GM13976 (cell line): ENCODE results near the gene WDR12.
"Not testable (repeated sequence)": the region's sequence is repeated elsewhere in the genome, so short reads cannot be mapped to it uniquely, and the experiment has no call there.

ENCODE experiments used
- DNase-seq: peaks from one replicate; pipeline ENCODE4 v3.0.0; 2012; ENCODE audit warnings: low spot score
- CTCF ChIP-seq: IDR thresholded peaks from 2 replicates; pipeline ENCODE4 v1.5.1; 2012; ENCODE audit warnings: borderline replicate concordance, mild to moderate bottlenecking; ENCODE audit not compliant: insufficient read depth; ENCODE audit errors: extremely low read depth, missing control alignments, control extremely low read depth
- in situ Hi-C: fragments of 300-500 bp; cut with MboI; formaldehyde crosslinking; loops from one replicate; pipeline ENCODE4 v1.12.0; 2022; ENCODE audit warnings: low sequenced_read_pairs, mixed read lengths, inconsistent platforms; ENCODE audit not compliant: unreplicated experiment

The WDR12 gene

GRCh38 chr2:202911512-202912341 lies at the start of gene WDR12, which contains the start of gene CARF:
WDR12 (minus strand) TSS chr2:202911673; CDS start chr2:202911476, 197 bp downstream.
CARF (plus strand) TSS chr2:202912275; CDS start chr2:202941903, 29,628 bp downstream.
- no peak for TF ChIP-seq CTCF
- in situ Hi-C loops = no loop called here
- peak; percentile 91 for DNase-seq

- no peak for TF ChIP-seq CTCF
- in situ Hi-C loops = no loop called here
Observed at GRCh38 chr2:202960524-202960923, 49.1 kb upstream of the WDR12 start.

GRCh38 chr2:202950592-202950991 lies 39.1 kb upstream of the WDR12 start:
- in situ Hi-C loops = no loop called here
- no peak for DNase-seq
- no peak for TF ChIP-seq CTCF

More at GRCh38 chr2:202960524-202960923, 49.1 kb upstream of the WDR12 start:
- DNase-seq = no peak

GRCh38 chr2:202949333-202949732 lies 37.9 kb upstream of the WDR12 start:
- in situ Hi-C loops, DNase-seq: not testable (repeated sequence)

- no peak for TF ChIP-seq CTCF
- DNase-seq = no peak
- in situ Hi-C loops = no loop called here
Observed at GRCh38 chr2:202945497-202945896, 34.0 kb upstream of the WDR12 start.

- DNase-seq = no peak
- TF ChIP-seq CTCF = no peak
- in situ Hi-C loops = no loop called here
Observed at GRCh38 chr2:202944816-202945215, 33.3 kb upstream of the WDR12 start.

- no peak for TF ChIP-seq CTCF
- no peak for DNase-seq
- in situ Hi-C loops = no loop called here
Observed at GRCh38 chr2:202944408-202944807, 32.9 kb upstream of the WDR12 start.
